Coronary artery (tissue), 2 donors: ENCODE measurements around the gene OGG1.
A peak's percentile ranks its signal among the peaks of the same experiment; 100 is the strongest.

Source experiments
- DNase-seq: peaks from one replicate; pipeline ENCODE4 v3.0.0-alpha.2; 2017; ENCODE audit warnings: low spot score
- H3K27ac ChIP-seq, 2 donors: fragments of 200-600 bp; sonication (generic); one replicate each; pipeline ENCODE4 v1.5.1; 2016 to 2019
- H3K4me3 ChIP-seq: fragments of 200-600 bp; sonication (generic); 2 replicates; pipeline ENCODE4 v1.5.1; 2016; ENCODE audit warnings: mild to moderate bottlenecking, moderate library complexity
- TF ChIP-seq, protein P1 (sequence below): fragments of 200-600 bp; sonication (generic); IDR thresholded peaks from one replicate; pipeline ENCODE4 v1.5.1; 2019; ENCODE audit warnings: antibody characterized with exemption

The OGG1 gene

DNA sequence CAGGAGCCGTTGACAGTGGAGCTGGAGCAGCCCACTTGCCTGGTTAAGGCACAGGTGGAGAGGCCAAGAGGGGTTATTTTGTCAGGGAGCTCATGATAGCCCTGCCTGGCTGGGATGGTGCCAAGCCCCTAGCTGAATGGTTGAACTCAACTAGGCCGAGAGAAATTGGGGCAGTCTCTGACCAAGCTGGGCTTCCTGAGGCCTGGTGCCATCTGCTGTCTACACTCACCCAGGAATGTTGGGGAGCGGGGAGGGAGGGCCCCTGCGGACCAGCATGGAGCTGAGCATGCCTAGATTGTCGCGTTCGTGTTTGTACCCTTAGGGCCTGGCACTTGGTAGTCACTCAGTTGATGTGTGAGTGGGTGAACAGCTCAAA lies 17.0 kb upstream of the OGG1 start:
- Histone ChIP-seq H3K4me3 (peak overlapping the region; percentile 98), H3K27ac (no peak overlapping the region)
- TF ChIP-seq, protein P1, sequence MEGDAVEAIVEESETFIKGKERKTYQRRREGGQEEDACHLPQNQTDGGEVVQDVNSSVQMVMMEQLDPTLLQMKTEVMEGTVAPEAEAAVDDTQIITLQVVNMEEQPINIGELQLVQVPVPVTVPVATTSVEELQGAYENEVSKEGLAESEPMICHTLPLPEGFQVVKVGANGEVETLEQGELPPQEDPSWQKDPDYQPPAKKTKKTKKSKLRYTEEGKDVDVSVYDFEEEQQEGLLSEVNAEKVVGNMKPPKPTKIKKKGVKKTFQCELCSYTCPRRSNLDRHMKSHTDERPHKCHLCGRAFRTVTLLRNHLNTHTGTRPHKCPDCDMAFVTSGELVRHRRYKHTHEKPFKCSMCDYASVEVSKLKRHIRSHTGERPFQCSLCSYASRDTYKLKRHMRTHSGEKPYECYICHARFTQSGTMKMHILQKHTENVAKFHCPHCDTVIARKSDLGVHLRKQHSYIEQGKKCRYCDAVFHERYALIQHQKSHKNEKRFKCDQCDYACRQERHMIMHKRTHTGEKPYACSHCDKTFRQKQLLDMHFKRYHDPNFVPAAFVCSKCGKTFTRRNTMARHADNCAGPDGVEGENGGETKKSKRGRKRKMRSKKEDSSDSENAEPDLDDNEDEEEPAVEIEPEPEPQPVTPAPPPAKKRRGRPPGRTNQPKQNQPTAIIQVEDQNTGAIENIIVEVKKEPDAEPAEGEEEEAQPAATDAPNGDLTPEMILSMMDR = no peak
- no peak for DNase-seq

DNA sequence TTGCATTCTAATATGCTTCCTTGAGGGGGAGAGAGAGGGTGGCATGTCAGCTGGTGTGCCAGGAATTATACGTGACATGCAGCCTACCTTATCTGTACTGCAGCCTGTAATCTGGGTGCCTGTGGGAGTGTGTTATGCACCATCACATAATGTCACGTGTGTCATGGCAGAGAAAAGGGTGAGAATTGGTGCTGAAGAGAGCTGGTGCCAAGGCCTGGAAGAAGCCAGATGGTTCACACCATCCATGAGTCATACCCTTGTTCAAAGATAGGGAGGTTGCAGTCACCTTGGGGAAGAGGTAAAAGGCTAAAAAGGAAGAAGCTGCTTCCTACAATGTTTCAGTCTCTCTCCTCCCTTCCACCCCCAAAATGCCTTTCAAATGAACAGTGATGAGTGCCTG lies 12.9 kb upstream of the OGG1 start:
- Histone ChIP-seq H3K4me3 (no peak overlapping the region), H3K27ac (no peak overlapping the region)
- TF ChIP-seq, protein P1 = no peak
- no peak for DNase-seq

DNA sequence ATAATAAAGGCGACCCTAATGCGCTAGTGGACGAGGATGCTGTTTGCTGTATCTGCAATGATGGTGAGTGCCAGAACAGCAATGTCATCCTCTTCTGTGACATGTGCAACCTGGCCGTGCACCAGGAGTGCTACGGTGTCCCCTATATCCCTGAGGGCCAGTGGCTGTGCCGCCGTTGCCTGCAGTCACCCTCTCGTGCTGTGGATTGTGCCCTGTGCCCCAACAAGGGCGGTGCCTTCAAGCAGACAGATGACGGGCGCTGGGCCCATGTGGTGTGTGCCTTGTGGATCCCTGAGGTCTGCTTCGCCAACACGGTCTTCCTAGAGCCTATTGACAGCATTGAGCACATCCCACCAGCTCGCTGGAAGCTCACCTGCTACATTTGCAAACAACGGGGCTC lies 10.6 kb upstream of the OGG1 start:
- Histone ChIP-seq H3K4me3 (no peak overlapping the region), H3K27ac (no peak overlapping the region)
- DNase-seq = no peak
- TF ChIP-seq, protein P1 = no peak

DNA sequence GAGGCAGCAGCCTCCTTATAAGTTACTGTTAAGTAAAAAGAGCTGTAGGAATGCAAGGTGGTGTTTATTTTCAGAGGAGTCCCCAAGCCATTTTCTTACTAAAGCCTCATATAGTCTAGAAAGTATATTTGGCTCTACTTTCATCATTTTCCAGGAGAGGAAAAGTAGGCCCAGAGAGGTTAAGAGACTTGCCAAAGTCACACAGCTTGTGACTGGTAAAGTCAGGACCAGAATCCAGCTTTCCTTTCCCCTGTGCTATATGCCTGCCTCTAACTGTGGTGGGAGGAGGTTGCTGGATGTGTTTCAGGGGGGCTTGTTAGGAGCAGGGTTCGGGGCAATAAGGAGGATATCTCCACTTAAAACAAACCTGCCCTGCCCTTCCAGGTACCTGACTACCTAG lies 7.2 kb upstream of the OGG1 start:
- TF ChIP-seq, protein P1 = no peak
- no peak overlapping the region for H3K4me3 ChIP-seq

DNA sequence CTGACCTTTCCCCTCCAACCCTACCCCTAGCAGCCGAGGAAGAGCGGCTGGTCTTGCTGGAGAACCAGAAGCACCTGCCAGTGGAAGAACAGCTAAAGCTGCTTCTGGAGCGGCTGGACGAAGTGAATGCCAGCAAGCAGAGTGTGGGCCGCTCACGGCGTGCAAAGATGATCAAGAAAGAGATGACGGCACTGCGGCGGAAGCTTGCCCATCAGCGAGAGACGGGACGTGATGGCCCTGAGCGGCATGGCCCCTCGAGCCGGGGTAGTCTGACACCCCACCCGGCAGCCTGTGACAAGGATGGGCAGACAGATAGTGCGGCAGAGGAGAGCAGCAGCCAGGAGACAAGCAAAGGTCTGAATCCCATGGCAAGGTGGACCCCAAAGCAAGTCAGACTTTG lies 6.2 kb upstream of the OGG1 start:
- no peak overlapping the region for H3K27ac ChIP-seq
- TF ChIP-seq, protein P1 = no peak
- no peak for DNase-seq
- H3K4me3 ChIP-seq = no peak overlapping the region

More for the DNA sequence above, 7.2 kb upstream of the OGG1 start:
- H3K27ac ChIP-seq = no peak overlapping the region
- no peak for DNase-seq

DNA sequence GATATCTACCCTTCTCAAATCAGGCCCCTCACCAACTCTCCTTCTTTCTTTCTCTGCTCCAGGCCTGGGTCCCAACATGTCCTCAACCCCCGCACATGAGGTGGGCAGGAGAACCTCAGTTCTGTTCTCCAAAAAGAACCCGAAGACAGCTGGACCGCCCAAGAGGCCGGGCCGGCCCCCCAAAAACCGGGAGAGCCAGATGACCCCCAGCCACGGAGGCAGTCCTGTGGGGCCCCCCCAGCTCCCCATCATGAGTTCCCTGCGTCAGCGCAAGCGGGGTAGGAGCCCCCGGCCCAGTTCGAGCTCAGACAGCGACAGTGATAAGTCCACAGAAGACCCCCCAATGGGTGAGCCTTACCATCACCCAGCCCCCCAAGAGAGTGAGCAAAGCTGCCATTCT lies 5.6 kb upstream of the OGG1 start:
- Histone ChIP-seq H3K27ac (no peak overlapping the region), H3K4me3 (no peak overlapping the region)
- no peak for DNase-seq
- TF ChIP-seq, protein P1 = no peak

DNA sequence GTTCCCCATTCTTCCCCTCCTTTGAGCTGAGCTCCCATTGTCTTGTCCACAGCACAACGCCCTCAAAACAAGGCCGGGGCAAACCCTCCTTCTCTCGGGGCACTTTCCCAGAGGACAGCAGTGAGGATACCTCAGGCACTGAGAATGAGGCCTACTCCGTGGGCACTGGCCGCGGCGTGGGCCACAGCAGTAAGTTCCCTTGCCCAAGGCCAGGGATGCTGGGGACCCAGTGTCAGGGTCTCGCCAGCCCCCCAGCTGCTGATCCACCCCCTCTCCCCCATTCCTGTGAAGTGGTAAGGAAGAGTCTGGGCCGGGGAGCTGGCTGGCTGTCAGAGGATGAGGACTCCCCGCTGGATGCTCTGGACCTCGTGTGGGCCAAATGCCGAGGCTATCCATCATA lies 4.2 kb upstream of the OGG1 start:
- TF ChIP-seq, protein P1 = no peak
- H3K27ac ChIP-seq = no peak overlapping the region
- H3K4me3 ChIP-seq = no peak overlapping the region
- DNase-seq = no peak
